Stimulated activated CD8-positive, alpha-beta memory T cell treated with anti-CD3 and anti-CD28 coated beads, Interleukin-4, amount 100 ng/mL, for 1 hour (primary cell): ENCODE data around the gene C1D.
"Not testable (repeated sequence)": the region's sequence is repeated elsewhere in the genome, so short reads cannot be mapped to it uniquely, and the experiment has no call there.

ENCODE experiments used
- DNase-seq, 2 donors: peaks; one replicate each; pipeline ENCODE4 v3.0.0-alpha.2; 2020; ENCODE audit warnings: low read depth in 2 of 2, low spot score in 1 of 2

Gene C1D

GRCh38 chr2:68062680-68063387 is at the start of gene C1D:
Gene C1D (minus strand): TSS chr2:68063004. CDS start chr2:68047310, 15,694 bp downstream.
- peak; percentile 88 to 92 for DNase-seq

- DNase-seq = no peak
These were observed 47.3 kb upstream of the C1D start for GRCh38 chr2:68110102-68110501.

- no peak for DNase-seq
These were observed 45.3 kb upstream of the C1D start for GRCh38 chr2:68108120-68108519.

GRCh38 chr2:68107475-68107874 is 44.7 kb upstream of the C1D start:
- DNase-seq = no peak

- no peak for DNase-seq
These were observed 41.5 kb upstream of the C1D start for GRCh38 chr2:68104111-68104835.

- DNase-seq = no peak
These were observed 40.9 kb upstream of the C1D start for GRCh38 chr2:68103709-68104055.

GRCh38 chr2:68103030-68103708 is 40.4 kb upstream of the C1D start:
- no peak for DNase-seq

GRCh38 chr2:68100189-68100588 is 37.4 kb upstream of the C1D start:
- no peak for DNase-seq

- no peak for DNase-seq
These were observed 36.5 kb upstream of the C1D start for GRCh38 chr2:68099260-68099659.

- no peak for DNase-seq
These were observed 35.5 kb upstream of the C1D start for GRCh38 chr2:68098291-68098797.

- DNase-seq = no peak
These were observed 31.3 kb upstream of the C1D start for GRCh38 chr2:68094111-68094510.

- DNase-seq = no peak
These were observed 30.8 kb upstream of the C1D start for GRCh38 chr2:68093634-68094033.

- no peak for DNase-seq
These were observed 28.7 kb upstream of the C1D start for GRCh38 chr2:68091439-68092034.

- DNase-seq = no peak
These were observed 27.2 kb upstream of the C1D start for GRCh38 chr2:68089961-68090360.

- DNase-seq = no peak
These were observed 26.1 kb upstream of the C1D start for GRCh38 chr2:68088940-68089339.

GRCh38 chr2:68086166-68086565 is 23.4 kb upstream of the C1D start:
- no peak for DNase-seq

GRCh38 chr2:68083346-68083745 is 20.5 kb upstream of the C1D start:
- DNase-seq = no peak

GRCh38 chr2:68074050-68074449 is 11.2 kb upstream of the C1D start:
- no peak for DNase-seq

GRCh38 chr2:68063797-68064646 is 1.2 kb upstream of the C1D start:
- not testable (repeated sequence) for DNase-seq

- DNase-seq = no peak
These were observed 2.2 kb downstream of the C1D start for GRCh38 chr2:68060652-68061051.
